ENCODE measurements around the gene TUBGCP6.
A peak's percentile ranks its signal among the peaks of the same experiment; 100 is the strongest.
"Not testable (repeated sequence)": the region's sequence is repeated elsewhere in the genome, so short reads cannot be mapped to it uniquely, and the experiment has no call there.

The TUBGCP6 gene

DNA sequence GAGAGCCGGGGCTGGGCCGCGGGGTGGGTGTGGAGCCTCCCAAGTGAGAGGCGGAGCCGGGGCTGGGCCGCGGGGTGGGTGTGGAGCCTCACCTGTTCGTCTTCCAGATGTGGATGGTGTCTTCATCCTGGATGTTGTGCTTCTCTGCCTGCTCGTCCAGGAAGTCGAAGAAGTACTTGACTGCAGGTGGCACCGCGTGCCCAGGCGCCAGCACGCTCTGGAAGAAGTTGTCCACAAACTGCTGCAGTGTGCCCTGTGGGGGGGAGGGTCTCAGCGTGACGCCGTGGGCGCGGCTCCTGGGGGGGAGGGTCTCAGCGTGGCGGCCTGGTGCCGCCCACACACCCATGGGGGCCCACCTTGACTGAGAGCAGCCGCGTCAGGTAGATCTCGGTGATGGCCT, 32.9 kb upstream of the TUBGCP6 start:
- H3K27ac ChIP-seq (ENCODE audit: low read depth, low read length), result no peak overlapping the region
- no peaks in the 10 kb centered on the region for H3K4me1 ChIP-seq (ENCODE audit: control insufficient read depth, insufficient read depth, low read length)
- no peak overlapping the region for H3K4me3 ChIP-seq (ENCODE audit: low read depth, low read length)
- no peak overlapping the region for H3K9ac ChIP-seq (ENCODE audit: low read depth, low read length)
- H3K9me3 ChIP-seq (ENCODE audit: control insufficient read depth, insufficient read depth, low read length), result peaks cover 7% of the 10 kb centered on the region; the same call in 1 of the 2 replicates
- H3K27me3 ChIP-seq (ENCODE audit: control insufficient read depth, insufficient read depth, low read length), result no peaks in the 10 kb centered on the region; the same call in 1 of the 2 replicates
- peaks cover 75% of the 10 kb centered on the region for H3K36me3 ChIP-seq (ENCODE audit: control insufficient read depth, insufficient read depth, low read length)

DNA sequence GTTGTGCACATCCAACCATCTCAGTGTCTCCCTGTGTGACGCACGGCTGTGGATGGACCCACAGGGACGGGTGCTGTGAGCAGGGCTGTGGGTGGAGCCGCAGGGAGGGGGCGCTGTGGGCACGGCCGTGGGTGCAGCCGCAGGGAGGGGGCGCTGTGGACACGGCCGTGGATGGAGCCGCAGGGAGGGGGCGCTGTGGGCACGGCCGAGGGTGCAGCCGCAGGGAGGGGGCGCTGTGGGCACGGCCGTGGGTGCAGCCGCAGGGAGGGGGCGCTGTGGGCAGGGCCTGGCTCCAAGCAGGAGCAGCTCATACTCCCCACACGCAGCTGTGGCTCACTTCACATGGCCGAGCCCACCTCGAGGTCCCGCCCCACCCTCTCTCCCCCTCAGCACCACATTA, 31.3 kb upstream of the TUBGCP6 start:
- Histone ChIP-seq H3K9ac (ENCODE audit: low read depth, low read length) (no peak overlapping the region), H3K4me3 (ENCODE audit: low read depth, low read length) (no peak overlapping the region), H3K9me3 (ENCODE audit: control insufficient read depth, insufficient read depth, low read length) (peaks cover 7% of the 10 kb centered on the region; the same call in 1 of the 2 replicates), H3K36me3 (ENCODE audit: control insufficient read depth, insufficient read depth, low read length) (peaks cover 59% of the 10 kb centered on the region), H3K4me1 (ENCODE audit: control insufficient read depth, insufficient read depth, low read length) (no peaks in the 10 kb centered on the region), H3K27ac (ENCODE audit: low read depth, low read length) (no peak overlapping the region), H3K27me3 (ENCODE audit: control insufficient read depth, insufficient read depth, low read length) (peaks cover 4% of the 10 kb centered on the region)

DNA sequence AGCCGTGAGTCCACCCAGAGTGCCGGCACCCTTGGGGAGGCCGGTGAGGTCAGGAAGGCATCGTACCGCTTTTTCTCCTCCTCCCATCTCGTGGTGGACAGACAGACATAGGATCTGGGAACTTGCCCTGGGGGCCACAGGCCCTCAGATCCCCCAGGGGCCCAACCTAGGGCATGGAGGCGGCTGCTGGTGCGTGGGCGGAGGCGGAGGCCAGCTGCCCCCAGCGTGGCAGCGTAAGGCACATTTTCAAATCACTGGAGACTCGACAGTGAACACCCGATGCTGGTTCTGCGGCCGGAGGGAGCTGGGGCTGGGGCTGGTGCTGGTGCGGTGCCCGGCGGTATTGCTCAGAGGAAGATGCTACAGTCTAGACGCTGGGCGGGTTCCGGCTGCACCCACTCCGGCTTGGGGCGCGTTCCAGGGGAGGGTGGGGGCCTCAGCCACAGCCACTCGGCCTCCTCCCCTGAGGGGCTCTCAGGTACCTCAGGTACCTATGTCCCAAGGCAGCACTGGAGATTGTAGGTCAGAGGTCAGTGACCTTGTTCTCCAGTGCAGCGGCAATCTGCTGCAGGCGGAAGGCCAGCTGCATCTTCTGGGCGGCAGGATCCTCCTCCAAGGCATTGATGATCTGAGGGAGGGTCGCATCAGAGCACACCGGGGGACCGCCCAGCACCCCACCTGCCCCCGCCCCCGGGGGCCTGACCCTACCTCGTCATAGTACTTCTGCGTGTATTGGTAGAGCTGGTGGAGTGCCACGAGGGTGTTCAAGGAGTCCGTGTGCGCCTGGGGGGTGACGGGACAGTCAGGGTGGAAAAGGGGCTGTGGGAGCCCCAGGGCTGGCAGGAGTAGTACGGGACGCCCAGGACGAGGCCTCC, 30.6 kb upstream of the TUBGCP6 start:
- Histone ChIP-seq H3K36me3 (ENCODE audit: control insufficient read depth, insufficient read depth, low read length) (peaks cover 53% of the 10 kb centered on the region), H3K9ac (ENCODE audit: low read depth, low read length) (no peak overlapping the region), H3K9me3 (ENCODE audit: control insufficient read depth, insufficient read depth, low read length) (peaks cover 7% of the 10 kb centered on the region; the same call in 1 of the 2 replicates), H3K27me3 (ENCODE audit: control insufficient read depth, insufficient read depth, low read length) (peaks cover 11% of the 10 kb centered on the region), H3K4me1 (ENCODE audit: control insufficient read depth, insufficient read depth, low read length) (no peaks in the 10 kb centered on the region), H3K4me3 (ENCODE audit: low read depth, low read length) (no peak overlapping the region), H3K27ac (ENCODE audit: low read depth, low read length) (no peak overlapping the region)

DNA sequence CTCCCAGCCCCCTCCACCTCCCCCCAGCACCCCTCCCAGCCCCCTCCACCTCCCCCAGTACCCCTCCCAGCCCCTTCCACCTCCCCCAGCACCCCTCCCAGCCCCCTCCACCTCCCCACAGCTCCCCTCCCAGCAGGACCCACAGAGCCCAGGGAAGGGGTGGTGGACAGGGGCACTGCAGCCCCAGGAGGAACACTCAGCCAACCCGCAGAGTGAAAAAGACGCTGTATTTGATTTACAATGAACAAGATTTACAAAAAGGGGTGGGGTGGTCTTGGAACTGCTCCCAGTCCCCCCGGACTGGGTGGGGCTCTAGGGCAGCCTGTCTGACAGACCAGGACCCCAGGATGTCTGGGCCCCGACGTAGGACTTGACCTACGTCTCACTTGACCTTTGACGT, 29.9 kb upstream of the TUBGCP6 start:
- no peak overlapping the region for H3K4me3 ChIP-seq (ENCODE audit: low read depth, low read length)
- no peaks in the 10 kb centered on the region for H3K4me1 ChIP-seq (ENCODE audit: control insufficient read depth, insufficient read depth, low read length)
- peaks cover 17% of the 10 kb centered on the region for H3K27me3 ChIP-seq (ENCODE audit: control insufficient read depth, insufficient read depth, low read length)
- H3K9me3 ChIP-seq (ENCODE audit: control insufficient read depth, insufficient read depth, low read length), result peaks cover 7% of the 10 kb centered on the region; the same call in 1 of the 2 replicates
- H3K9ac ChIP-seq (ENCODE audit: low read depth, low read length), result no peak overlapping the region
- peaks cover 47% of the 10 kb centered on the region for H3K36me3 ChIP-seq (ENCODE audit: control insufficient read depth, insufficient read depth, low read length)
- H3K27ac ChIP-seq (ENCODE audit: low read depth, low read length), result no peak overlapping the region

- H3K4me1 ChIP-seq (ENCODE audit: control insufficient read depth, insufficient read depth, low read length), result no peaks in the 10 kb centered on the region
- peaks cover 21% of the 10 kb centered on the region for H3K27me3 ChIP-seq (ENCODE audit: control insufficient read depth, insufficient read depth, low read length)
- no peak overlapping the region for H3K4me3 ChIP-seq (ENCODE audit: low read depth, low read length)
- no peak overlapping the region for H3K9ac ChIP-seq (ENCODE audit: low read depth, low read length)
- H3K27ac ChIP-seq (ENCODE audit: low read depth, low read length), result no peak overlapping the region
- peaks cover 7% of the 10 kb centered on the region; the same call in 1 of the 2 replicates for H3K9me3 ChIP-seq (ENCODE audit: control insufficient read depth, insufficient read depth, low read length)
- peaks cover 43% of the 10 kb centered on the region for H3K36me3 ChIP-seq (ENCODE audit: control insufficient read depth, insufficient read depth, low read length)
Observed at GRCh38 chr22:50274311-50274710, 29.5 kb upstream of the TUBGCP6 start.

GRCh38 chr22:50273781-50274180, 29.0 kb upstream of the TUBGCP6 start:
- not testable (repeated sequence) for H3K27ac ChIP-seq (ENCODE audit: low read depth, low read length); H3K9me3 ChIP-seq (ENCODE audit: control insufficient read depth, insufficient read depth, low read length); H3K4me1 ChIP-seq (ENCODE audit: control insufficient read depth, insufficient read depth, low read length); H3K9ac ChIP-seq (ENCODE audit: low read depth, low read length); H3K4me3 ChIP-seq (ENCODE audit: low read depth, low read length)
- Histone ChIP-seq H3K36me3 (ENCODE audit: control insufficient read depth, insufficient read depth, low read length) (peaks cover 37% of the 10 kb centered on the region), H3K27me3 (ENCODE audit: control insufficient read depth, insufficient read depth, low read length) (peaks cover 27% of the 10 kb centered on the region)

GRCh38 chr22:50273352-50273751, 28.5 kb upstream of the TUBGCP6 start:
- Histone ChIP-seq H3K27me3 (ENCODE audit: control insufficient read depth, insufficient read depth, low read length) (peaks cover 31% of the 10 kb centered on the region), H3K36me3 (ENCODE audit: control insufficient read depth, insufficient read depth, low read length) (peaks cover 33% of the 10 kb centered on the region)
- not testable (repeated sequence) for H3K9ac ChIP-seq (ENCODE audit: low read depth, low read length); H3K4me1 ChIP-seq (ENCODE audit: control insufficient read depth, insufficient read depth, low read length); H3K27ac ChIP-seq (ENCODE audit: low read depth, low read length); H3K9me3 ChIP-seq (ENCODE audit: control insufficient read depth, insufficient read depth, low read length); H3K4me3 ChIP-seq (ENCODE audit: low read depth, low read length)

DNA sequence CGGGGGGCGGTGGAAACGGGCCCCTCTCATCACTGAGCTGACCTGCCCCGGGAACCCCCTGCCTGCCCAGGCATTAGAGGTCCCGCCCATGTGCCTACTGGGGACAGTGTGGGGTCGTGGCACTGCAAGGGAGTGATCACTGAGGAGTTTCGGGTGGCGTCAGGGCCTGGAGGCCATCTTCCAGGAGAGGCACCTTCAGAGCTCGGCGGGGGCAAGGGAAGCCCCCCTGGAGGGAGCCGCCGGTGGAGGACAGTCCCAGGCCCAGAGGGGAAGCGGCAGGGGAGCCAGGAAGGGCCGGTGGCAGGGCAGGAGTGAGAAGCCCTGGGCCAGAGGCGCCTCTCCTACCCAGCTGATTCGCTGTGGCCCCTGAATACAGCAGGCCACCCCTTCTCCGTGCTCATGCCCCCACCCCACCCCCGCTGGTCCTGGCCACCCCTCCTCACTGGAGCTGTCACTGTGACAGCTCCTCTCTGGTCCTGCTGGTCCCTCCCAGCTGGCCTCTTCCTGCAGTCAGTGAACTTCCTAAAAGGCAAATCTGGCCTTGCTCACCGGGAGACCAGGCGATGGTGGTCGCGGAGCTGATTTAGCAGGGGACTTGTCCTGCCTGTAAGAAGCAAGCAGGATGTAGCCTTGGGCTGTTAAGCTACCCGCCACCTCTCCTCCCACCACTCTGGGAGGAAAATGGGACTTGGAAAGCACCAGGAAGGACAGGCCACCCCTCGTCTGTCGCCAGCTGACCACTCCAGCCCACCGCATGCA, 27.4 kb upstream of the TUBGCP6 start:
- Histone ChIP-seq H3K9ac (ENCODE audit: low read depth, low read length) (no peak overlapping the region), H3K4me3 (ENCODE audit: low read depth, low read length) (no peak overlapping the region)

DNA sequence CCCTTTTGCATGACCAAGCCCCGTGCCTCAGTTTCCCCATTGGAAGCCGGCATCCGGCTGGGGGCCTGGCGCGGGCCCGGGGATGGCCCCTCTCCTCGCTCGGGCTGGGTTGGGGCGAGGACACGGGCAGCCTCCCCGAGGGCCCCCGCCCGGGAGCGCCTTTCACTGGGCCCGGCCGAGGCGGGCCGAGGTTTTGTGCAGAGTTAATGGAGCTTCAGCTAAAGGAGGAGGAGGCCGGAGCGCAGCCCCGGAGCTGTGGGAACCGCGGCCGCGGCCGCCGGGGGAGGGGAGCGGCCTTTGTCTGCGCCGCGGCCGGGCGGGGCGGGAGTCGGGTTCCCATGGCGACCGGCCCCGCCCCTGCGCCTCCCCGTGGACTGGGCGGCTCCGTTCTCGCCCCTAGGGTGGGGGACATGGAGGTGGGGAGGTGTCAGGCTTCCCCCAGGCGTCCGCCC, 26.7 kb upstream of the TUBGCP6 start:
- Histone ChIP-seq H3K9ac (ENCODE audit: low read depth, low read length) (no peak overlapping the region), H3K36me3 (ENCODE audit: control insufficient read depth, insufficient read depth, low read length) (peaks cover 17% of the 10 kb centered on the region), H3K27ac (ENCODE audit: low read depth, low read length) (no peak overlapping the region), H3K9me3 (ENCODE audit: control insufficient read depth, insufficient read depth, low read length) (peaks cover 7% of the 10 kb centered on the region; the same call in 1 of the 2 replicates), H3K27me3 (ENCODE audit: control insufficient read depth, insufficient read depth, low read length) (peaks cover 47% of the 10 kb centered on the region), H3K4me1 (ENCODE audit: control insufficient read depth, insufficient read depth, low read length) (no peaks in the 10 kb centered on the region), H3K4me3 (ENCODE audit: low read depth, low read length) (peak overlapping the region; percentile 56)

More for the DNA sequence above, 27.4 kb upstream of the TUBGCP6 start:
- H3K27ac ChIP-seq (ENCODE audit: low read depth, low read length), result no peak overlapping the region
- no peaks in the 10 kb centered on the region for H3K4me1 ChIP-seq (ENCODE audit: control insufficient read depth, insufficient read depth, low read length)
- peaks cover 7% of the 10 kb centered on the region; the same call in 1 of the 2 replicates for H3K9me3 ChIP-seq (ENCODE audit: control insufficient read depth, insufficient read depth, low read length)
- peaks cover 40% of the 10 kb centered on the region for H3K27me3 ChIP-seq (ENCODE audit: control insufficient read depth, insufficient read depth, low read length)
- H3K36me3 ChIP-seq (ENCODE audit: control insufficient read depth, insufficient read depth, low read length), result peaks cover 22% of the 10 kb centered on the region

- peak overlapping the region; percentile 56 for H3K4me3 ChIP-seq (ENCODE audit: low read depth, low read length)
- peaks cover 10% of the 10 kb centered on the region for H3K36me3 ChIP-seq (ENCODE audit: control insufficient read depth, insufficient read depth, low read length)
- peaks cover 52% of the 10 kb centered on the region for H3K27me3 ChIP-seq (ENCODE audit: control insufficient read depth, insufficient read depth, low read length)
- H3K9me3 ChIP-seq (ENCODE audit: control insufficient read depth, insufficient read depth, low read length), result 0 out of 2 replicates have a peak, but pooled peaks cover 1% of the 10 kb centered on the region
- no peaks in the 10 kb centered on the region for H3K4me1 ChIP-seq (ENCODE audit: control insufficient read depth, insufficient read depth, low read length)
- H3K27ac ChIP-seq (ENCODE audit: low read depth, low read length), result no peak overlapping the region
- H3K9ac ChIP-seq (ENCODE audit: low read depth, low read length), result no peak overlapping the region
Observed at GRCh38 chr22:50270666-50271394, 26.0 kb upstream of the TUBGCP6 start.
